Stimulated activated CD4-positive, alpha-beta T cell treated with anti-CD3 and anti-CD28 coated beads, Interleukin-2, amount 100 ng/mL, for 24 hours (primary cell): ENCODE results near the gene CHRNA4.
"Not testable (repeated sequence)": the region's sequence is repeated elsewhere in the genome, so short reads cannot be mapped to it uniquely, and the experiment has no call there.

Source experiments
- DNase-seq, 2 donors: peaks; one replicate each; pipeline ENCODE4 v3.0.0-alpha.2; 2020

Gene CHRNA4

DNA sequence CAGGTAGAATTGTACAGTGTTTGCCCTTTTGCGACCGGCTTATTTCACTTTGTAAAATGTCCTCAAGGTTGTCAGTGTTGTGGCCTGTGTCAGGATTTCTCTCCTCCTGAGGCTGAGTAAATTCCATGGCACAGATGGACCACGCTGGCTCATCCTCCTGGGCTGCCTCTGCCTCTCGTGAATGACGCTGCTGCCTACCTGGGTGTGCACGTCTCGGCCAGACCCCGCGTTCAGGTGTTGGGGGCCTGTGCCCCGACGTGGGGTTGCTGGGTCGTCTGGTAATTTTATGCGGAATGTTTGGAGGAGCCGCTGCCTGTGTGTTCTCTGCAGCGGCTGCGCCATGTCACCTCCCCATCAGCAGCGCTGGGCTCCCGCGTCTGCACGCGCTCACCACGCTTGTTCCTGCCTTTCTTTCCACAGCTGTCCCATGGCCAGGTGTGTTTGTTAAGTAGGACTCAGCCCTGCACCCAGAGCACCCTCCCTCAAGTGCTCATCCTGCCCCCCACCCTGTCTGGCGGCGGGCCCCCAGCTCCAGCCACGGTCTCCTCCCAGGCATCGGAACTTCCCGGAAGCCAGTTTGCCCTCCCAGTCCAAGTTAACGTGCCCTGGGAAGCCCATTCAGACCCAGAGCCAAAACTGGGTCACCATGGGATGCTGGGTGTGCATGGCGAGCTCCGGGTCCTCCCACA is 36.1 kb upstream of the CHRNA4 start:
- DNase-seq: no peak

GRCh38 chr20:63396300-63396699 is 35.2 kb upstream of the CHRNA4 start:
- no peak for DNase-seq

- DNase-seq: no peak
Observed at GRCh38 chr20:63395723-63396122, 34.6 kb upstream of the CHRNA4 start.

DNA sequence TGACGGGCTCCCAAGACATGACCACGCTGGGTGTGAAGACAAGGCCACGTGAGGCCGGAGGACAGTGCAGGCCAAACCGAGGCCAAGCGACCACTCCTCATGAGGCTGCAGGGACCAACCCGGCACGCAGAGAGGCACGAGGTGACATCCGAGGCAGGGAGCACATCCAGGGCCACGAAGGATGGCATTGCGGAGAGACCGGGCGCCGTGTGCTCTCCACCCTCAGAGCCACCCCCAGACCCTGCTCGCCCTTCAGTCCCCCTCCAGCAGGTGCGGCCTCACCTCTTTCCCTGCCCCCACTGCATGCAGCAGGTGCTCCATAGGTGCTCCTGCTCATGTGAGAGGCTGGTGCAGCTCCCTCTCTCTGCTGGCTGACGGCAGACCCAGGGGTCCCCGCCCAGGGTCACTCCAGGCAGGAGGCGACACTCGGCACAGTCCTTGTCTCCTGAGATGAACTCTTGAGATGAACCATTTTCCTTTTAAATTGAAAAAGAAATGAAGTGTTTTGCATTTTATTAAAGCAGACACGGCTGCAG is 33.8 kb upstream of the CHRNA4 start:
- DNase-seq: no peak

DNA sequence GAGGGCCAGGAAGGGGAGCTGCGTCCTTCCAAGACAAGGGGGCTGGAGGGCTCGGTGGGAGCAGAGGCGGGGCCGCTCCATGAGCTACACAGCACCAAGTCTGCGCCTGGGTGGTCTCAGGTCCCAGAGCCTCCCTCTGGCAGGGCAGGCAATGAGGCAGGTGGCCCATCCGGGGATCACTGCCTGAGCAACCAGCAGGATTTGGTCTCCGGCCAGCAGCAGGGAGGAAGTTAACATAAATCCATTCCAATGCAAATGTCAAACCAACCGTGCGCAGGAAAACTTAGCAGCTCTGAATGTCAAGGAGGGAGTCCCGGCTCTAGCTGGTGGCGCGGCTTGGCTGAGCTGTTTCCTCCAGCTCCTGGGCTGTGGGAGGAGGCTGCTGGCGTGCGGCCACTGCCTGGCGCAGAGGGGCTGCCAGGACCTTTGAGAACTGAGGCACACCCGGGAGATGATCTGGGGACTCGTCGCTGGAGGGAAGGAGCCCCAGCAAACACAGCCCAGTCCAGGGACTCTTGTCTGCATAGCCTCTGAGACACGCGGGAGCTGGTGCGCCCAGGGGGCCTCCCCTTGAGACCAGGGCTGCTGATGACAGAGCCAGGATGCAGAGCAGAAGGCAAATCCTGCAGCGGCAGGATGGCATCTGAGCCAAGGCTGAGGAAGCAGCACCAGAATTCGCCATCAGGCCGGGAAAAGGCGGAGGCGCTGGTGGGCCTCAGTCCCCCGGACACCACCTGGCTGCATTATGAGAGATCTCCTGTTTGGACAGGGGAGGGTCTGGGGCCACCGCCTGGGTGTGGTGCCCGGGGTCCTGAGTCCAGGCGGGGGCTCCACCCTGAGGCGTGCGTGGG is 33.1 kb upstream of the CHRNA4 start:
- DNase-seq: no peak

DNA sequence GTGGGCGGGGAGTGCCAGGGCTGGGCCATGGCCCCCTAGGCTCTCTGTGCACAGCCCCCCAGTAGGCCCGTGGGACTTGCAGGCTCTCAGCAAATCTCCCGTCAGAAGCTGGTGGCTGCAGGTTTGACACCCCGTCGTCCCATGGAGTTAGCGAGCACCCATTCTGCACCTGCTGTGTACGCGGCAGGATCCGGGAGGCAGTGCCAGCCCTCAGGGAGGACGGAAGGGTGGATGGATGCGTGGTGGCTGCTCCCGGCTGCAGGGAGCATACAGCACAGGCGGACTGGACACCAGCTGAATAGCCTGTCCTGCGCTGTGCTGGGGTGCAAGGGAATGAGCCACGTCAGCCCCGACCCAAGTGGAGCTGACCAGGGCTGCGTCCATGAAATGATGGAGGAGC is 32.4 kb upstream of the CHRNA4 start:
- no peak for DNase-seq

GRCh38 chr20:63392465-63393365 is 31.6 kb upstream of the CHRNA4 start:
- DNase-seq: no peak

DNA sequence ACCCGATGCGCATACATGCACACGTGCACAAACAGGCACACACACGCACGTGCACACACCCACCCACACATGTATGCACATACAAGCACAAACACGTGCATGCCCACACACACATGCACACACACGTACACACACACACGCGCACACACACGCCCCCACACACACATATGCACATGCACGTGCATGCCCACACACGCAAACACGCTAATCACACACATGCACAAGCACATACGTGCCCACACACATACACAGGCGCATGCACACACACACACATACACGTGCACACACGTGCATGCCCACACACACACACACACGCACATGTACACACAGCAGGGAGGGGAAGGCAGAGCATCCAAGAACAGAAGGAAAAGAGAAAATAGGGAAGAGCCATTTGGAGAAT is 26.8 kb upstream of the CHRNA4 start:
- DNase-seq: no peak

DNA sequence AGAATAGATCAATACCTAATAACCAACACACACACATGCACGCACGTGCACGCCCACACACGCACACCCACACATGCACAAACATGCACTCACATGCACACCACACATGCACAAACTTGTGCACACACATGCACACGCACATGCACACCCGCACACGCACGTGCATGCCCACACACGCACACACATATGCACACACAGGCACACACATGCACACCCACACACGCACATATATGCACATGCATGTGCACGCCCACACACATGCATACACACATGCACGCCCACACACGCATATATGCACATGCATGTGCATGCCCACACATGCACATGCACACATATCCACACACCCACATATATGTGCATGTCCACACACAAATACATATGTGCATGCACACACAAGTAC is 26.2 kb upstream of the CHRNA4 start:
- no peak for DNase-seq

GRCh38 chr20:63386491-63386890 is 25.3 kb upstream of the CHRNA4 start:
- no peak for DNase-seq

- DNase-seq: no peak
Observed at GRCh38 chr20:63385819-63386218, 24.7 kb upstream of the CHRNA4 start.

- no peak for DNase-seq
Observed at GRCh38 chr20:63384336-63384735, 23.2 kb upstream of the CHRNA4 start.

GRCh38 chr20:63383556-63383955 is 22.4 kb upstream of the CHRNA4 start:
- DNase-seq: no peak

DNA sequence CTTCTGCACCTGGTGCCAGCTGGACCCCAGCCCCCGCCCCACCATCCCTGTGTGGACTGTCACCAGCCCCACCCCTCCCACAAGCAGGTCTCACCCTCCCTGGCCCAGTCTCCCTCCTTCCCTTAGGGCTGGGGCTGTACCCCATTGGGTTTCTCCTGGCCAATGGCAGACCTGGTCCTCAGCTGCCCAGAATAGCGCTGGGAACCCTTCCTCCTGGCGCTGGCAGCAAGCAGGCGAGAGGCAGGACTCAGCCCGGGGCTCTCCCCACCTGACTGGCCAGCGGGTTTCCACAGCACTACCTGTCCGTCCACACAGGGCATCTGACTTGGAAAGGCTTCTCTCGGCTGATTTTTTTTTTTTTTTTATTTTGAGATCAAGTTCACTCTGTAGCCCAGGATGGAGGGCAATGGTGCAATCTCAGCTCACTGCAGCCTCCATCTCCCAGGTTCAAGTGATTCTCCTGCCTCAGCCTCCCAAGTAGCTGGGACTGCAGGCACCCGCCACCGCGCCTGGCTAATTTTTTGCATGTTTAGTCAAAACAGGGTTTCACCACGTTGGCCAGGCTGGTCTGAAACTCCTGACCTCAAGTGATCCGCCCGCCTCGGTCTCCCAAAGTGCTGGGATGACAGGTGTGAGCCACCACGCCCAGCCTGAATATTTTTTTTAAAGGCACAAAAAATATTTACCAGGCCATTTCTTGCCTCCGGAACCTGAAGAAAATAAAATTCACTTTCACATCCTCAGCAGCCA is 21.6 kb upstream of the CHRNA4 start:
- no peak for DNase-seq

DNA sequence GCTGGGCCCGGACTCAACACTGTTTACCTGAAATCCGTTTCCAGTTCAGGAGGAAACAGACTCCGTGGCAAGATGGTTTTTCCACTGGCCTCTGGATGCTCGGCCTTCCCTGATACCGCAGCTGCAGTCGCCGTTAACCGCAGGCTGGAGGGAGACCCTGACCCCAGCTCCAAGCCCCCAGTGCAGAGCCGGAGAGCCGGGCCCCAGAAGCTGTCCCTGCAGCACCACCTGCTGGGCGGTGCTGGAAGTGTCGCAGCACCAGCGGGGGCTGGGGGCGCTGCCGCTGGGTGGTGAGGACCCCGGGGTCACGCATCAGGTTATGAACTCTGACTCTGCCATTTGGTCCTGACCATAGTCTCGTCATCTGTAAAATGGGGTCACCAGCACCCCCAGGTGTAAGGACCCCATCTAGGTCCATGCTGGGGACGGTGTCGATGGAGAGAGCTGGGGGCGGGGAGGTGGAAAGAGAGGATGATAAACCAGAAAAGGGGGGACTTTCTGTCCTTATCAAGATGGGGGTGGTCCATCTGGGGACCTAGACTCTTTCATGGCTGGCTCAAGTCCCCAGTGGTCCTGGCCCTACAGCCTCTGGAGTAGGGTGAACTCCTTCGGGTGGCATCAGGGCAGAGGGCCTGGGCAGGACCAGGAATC is 20.8 kb upstream of the CHRNA4 start:
- DNase-seq: peak; percentile 53 to 56

GRCh38 chr20:63380346-63380870 is 19.3 kb upstream of the CHRNA4 start:
- DNase-seq: no peak

DNA sequence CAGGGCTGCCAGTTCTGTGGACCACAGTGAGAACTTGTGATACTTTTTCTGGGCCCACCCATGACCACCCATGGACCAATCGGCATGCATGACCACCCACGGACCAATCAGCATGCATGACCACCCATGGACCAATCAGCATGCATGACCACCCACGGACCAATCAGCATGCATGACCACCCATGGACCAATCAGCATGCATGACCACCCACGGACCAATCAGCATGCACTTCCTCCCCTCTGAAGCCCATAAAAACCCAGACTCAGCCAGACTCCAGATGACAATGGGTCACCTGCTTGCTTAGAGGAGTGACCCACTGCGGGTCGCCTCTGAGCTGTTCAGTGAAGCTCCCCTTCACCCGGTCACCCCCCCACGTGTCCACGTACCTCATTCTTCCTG is 18.7 kb upstream of the CHRNA4 start:
- not testable (repeated sequence) for DNase-seq

- no peak for DNase-seq
Observed at GRCh38 chr20:63379296-63379695, 18.1 kb upstream of the CHRNA4 start.

GRCh38 chr20:63378626-63379025 is 17.5 kb upstream of the CHRNA4 start:
- DNase-seq: no peak

DNA sequence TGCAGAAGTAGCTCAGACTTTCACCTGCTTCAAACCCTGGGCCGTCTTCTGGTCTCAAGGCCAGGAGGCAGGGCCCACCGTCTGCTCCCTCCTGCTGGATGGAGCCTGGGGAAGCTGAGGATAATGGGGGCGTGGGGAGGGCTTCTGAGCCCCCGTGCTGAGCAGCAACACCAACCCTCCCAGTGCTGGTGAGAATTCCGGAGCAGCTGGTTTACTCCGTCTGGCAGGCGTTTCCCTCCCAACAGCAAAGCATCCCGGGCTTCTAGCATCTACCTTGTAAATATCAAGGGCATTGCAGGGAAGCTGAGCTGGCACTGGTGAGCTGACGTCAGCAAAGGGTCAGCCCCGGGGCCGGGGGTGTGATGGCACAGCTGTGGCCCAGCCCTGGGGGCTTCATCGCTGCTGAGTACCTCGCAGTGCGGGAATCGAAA is 16.8 kb upstream of the CHRNA4 start:
- no peak for DNase-seq

DNA sequence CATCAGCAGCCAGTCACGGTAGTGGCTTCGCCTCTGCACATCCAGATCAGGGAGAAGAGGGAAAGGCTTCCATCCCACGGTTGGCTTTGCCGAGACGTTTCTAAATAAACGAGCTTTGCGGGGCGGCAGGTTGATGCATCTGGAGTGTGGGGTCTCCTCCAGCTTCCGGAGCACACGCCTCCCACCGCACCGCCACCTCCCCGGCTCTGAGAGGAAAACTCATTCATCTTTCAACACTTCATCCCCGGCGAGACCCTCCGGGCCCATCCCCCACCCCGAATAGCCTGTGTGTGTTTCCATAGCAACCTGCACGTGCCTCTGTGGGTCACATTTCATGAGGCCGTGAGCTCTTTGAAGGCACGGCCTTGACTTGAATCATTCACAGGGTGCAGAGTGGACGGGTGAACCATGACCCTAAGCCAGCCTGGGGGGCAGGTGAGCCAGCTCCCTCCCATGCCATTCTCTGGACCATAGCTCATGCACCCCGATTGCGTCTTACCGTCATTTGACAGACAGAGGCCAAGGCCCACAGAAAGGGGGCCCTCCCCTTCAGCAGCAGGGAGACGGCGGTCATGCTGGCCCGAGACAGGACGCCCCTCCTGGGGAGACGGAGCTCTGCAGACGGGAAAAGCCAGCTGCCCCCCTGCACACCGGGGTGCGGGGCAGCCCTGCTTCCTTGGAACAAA is 16.2 kb upstream of the CHRNA4 start:
- no peak for DNase-seq
